IPS-18a (cell line): ENCODE data around the gene MPL.
A peak's percentile ranks its signal among the peaks of the same experiment; 100 is the strongest.

ENCODE experiments used
- H3K27ac ChIP-seq: one replicate; pipeline ENCODE4 v1.5.1; 2013; ENCODE audit warnings: low read length
- H3K27me3 ChIP-seq: one replicate; pipeline ENCODE4 v1.6.1; 2013; ENCODE audit warnings: mild to moderate bottlenecking, low read length; ENCODE audit not compliant: control insufficient read depth, insufficient read depth
- H3K36me3 ChIP-seq: one replicate; pipeline ENCODE4 v1.6.1; 2013; ENCODE audit warnings: low read depth, low read length; ENCODE audit not compliant: control insufficient read depth
- H3K4me1 ChIP-seq: one replicate; pipeline ENCODE4 v1.6.1; 2013; ENCODE audit warnings: low read depth, low read length; ENCODE audit not compliant: control insufficient read depth
- H3K4me3 ChIP-seq: one replicate; pipeline ENCODE4 v1.5.1; 2013; ENCODE audit warnings: low read length
- H3K9ac ChIP-seq: one replicate; pipeline ENCODE4 v1.6.1; 2013; ENCODE audit warnings: mild to moderate bottlenecking, low read length, moderate library complexity
- H3K9me3 ChIP-seq: one replicate; pipeline ENCODE4 v1.6.1; 2013; ENCODE audit warnings: low read depth, low read length; ENCODE audit not compliant: control insufficient read depth

MPL gene

DNA sequence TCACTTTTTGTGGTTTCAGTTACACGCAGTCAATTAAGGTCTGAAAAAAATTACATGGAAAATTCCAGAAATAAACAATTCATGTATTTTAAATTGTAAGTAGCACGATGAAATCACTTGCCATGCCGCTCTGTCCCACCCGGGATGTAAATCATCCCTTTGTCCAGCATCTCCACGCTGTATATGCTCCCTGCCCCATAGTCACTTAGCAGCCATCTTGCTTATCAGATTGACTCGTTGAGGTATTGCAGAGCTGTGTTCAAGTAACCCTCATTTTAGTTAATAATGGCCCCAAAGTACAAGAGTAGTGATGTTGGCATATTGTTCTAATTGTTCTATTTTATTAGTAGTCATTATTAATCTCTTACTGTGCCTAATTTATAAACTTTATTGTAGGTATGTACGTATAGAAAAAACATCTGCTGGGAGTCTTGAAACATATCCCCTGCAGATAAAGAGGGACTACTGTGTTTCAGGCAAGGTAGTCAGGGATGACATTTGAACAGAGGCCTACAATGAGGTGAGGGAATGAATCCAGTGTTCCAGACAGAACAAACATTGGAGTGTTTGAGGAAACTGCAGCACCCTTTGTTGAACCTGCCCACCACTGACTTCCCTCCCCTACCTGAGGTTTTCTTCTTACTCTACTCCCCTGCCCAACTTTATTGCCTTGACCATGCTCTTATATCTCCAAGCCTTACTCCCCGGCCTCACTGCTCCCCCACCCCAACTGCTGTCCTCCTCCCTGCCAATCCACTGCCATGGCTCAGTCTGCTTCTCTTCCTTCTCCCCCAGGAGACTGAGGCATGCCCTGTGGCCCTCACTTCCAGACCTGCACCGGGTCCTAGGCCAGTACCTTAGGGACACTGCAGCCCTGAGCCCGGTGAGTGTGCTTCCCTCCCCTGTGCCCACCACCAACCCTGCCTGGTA, 14.1 kb downstream of the MPL start:
- no peak overlapping the region for H3K27ac ChIP-seq
- H3K4me3 ChIP-seq: no peak overlapping the region
- no peaks in the 10 kb centered on the region for H3K9me3 ChIP-seq
- no peaks in the 10 kb centered on the region for H3K36me3 ChIP-seq
- no peak overlapping the region for H3K9ac ChIP-seq
- H3K4me1 ChIP-seq: peaks cover 8% of the 10 kb centered on the region
- peaks cover 15% of the 10 kb centered on the region for H3K27me3 ChIP-seq

DNA sequence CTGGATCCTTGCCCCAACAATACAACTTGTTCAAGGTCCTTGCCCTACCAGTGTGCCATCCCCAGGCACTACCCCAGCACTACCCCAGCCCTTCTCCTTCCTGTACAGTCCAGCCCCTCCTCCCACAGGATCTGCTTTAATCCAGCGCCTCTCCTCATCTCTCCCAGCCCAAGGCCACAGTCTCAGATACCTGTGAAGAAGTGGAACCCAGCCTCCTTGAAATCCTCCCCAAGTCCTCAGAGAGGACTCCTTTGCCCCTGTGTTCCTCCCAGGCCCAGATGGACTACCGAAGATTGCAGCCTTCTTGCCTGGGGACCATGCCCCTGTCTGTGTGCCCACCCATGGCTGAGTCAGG, 14.7 kb downstream of the MPL start:
- Histone ChIP-seq H3K36me3 (no peaks in the 10 kb centered on the region), H3K9me3 (no peaks in the 10 kb centered on the region), H3K4me3 (no peak overlapping the region), H3K27me3 (peaks cover 10% of the 10 kb centered on the region), H3K27ac (no peak overlapping the region), H3K4me1 (peaks cover 8% of the 10 kb centered on the region), H3K9ac (no peak overlapping the region)

DNA sequence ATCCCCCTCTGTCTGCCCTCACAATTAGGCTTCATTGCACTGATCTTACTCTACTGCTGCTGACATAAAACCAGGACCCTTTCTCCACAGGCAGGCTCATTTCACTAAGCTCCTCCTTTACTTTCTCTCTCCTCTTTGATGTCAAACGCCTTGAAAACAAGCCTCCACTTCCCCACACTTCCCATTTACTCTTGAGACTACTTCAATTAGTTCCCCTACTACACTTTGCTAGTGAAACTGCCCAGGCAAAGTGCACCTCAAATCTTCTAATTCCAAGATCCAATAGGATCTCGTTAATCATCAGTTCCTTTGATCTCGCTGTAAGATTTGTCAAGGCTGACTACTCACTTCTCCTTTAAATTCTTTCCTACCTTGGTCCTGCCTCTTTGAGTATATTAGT, 15.3 kb downstream of the MPL start:
- no peaks in the 10 kb centered on the region for H3K9me3 ChIP-seq
- H3K4me3 ChIP-seq: no peak overlapping the region
- H3K4me1 ChIP-seq: peaks cover 10% of the 10 kb centered on the region
- H3K36me3 ChIP-seq: no peaks in the 10 kb centered on the region
- no peak overlapping the region for H3K9ac ChIP-seq
- peaks cover 5% of the 10 kb centered on the region for H3K27me3 ChIP-seq
- H3K27ac ChIP-seq: no peak overlapping the region

DNA sequence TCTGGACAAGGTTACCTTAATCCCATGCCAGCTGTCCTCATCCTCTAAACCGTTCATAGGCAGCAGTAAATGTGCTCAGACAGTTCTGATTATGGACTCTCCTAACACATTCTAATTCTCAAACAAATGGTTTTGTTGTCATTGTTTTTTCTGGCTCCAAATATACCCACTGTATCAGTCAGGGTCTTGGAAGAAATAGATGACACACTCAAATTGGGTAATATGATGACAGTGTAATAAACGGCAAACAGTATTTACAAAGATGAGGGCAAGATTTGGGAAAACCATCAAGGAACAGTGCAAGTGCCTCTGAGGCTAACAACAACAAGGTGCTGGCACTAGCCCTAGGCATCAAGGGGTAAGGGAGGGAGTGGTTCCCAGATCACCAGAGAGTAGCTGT, 16.9 kb downstream of the MPL start:
- no peaks in the 10 kb centered on the region for H3K27me3 ChIP-seq
- H3K9me3 ChIP-seq: no peaks in the 10 kb centered on the region
- no peak overlapping the region for H3K4me3 ChIP-seq
- no peaks in the 10 kb centered on the region for H3K36me3 ChIP-seq
- H3K4me1 ChIP-seq: peaks cover 8% of the 10 kb centered on the region
- no peak overlapping the region for H3K9ac ChIP-seq
- no peak overlapping the region for H3K27ac ChIP-seq

DNA sequence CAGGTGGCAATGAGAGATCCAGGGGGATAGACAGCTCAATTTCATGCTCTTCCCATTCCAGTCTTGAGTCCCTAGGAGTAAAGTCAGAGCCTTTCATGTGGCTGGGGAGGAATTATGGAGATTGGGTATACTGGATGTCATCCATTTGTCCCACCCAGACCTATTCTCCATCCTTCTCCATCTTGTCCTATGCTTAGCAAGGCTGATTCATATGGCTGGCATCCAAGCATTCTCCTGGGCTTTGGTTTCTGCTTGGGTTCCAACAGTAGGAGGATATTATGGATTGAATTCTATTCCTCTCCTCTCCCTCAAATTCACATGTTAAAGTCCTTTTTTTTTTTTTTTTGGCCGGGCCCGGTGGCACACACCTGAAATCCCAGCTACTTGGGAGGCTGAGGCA, 17.3 kb downstream of the MPL start:
- H3K27me3 ChIP-seq: no peaks in the 10 kb centered on the region
- no peak overlapping the region for H3K4me3 ChIP-seq
- no peaks in the 10 kb centered on the region for H3K9me3 ChIP-seq
- no peak overlapping the region for H3K27ac ChIP-seq
- H3K36me3 ChIP-seq: peaks cover 3% of the 10 kb centered on the region
- peaks cover 11% of the 10 kb centered on the region for H3K4me1 ChIP-seq
- no peak overlapping the region for H3K9ac ChIP-seq

DNA sequence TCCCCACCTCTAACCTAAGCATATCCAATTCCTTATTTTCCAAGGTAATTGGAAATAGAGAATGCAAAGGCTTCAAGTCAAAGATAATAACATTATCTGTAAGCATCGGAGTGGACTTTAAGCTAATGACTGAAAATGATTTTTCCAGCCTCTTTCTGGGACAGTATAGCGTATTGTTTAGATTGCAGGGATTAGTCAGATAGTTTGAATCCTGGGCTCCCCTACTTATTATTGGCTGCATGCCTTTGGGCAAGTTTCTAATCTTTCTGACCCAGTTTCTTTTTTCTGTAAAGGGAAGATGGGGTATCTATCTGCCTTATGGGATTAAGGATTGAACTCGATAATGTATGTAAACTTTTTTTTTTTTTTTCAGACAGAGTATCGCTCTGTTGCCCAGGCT, 19.6 kb downstream of the MPL start:
- Histone ChIP-seq H3K9me3 (no peaks in the 10 kb centered on the region), H3K9ac (no peak overlapping the region), H3K27ac (no peak overlapping the region), H3K4me1 (peaks cover 15% of the 10 kb centered on the region), H3K36me3 (peaks cover 26% of the 10 kb centered on the region), H3K27me3 (no peaks in the 10 kb centered on the region), H3K4me3 (no peak overlapping the region)

DNA sequence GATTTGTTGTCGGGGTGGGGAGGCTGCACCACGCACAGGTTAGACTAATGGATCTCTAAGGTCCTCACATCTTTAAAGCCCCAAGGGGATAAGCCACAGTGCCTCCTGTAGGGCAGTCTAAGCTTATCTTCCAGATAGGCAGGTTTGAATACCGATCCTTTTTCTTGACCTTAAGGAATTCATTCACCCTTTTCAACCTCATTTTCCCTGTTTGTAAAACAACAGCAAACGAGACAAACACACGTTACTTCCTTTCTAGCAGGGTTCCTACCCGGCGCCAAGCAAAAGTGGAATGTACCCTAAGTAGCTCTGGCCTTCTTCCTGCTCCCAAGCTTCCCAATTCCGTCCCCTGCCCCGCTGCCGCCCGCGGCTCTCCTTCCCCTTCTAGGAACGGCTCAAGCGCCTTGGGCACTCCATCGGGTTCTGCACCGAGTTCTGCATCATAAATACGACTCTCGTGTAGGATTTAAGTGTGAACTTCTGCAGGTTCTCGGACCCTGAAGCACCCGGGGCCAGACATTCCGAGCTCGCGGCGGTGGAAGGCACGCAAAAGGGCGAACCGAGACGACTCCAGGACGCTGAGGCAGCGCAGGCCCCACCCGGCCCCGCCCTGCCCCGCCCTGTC, 20.6 kb downstream of the MPL start:
- H3K9me3 ChIP-seq: no peaks in the 10 kb centered on the region
- H3K27me3 ChIP-seq: no peaks in the 10 kb centered on the region
- peaks cover 34% of the 10 kb centered on the region for H3K36me3 ChIP-seq
- peak overlapping the region; percentile 89 for H3K9ac ChIP-seq
- peak overlapping the region; percentile 87 for H3K27ac ChIP-seq
- peaks cover 15% of the 10 kb centered on the region for H3K4me1 ChIP-seq
- peak overlapping the region; percentile 81 for H3K4me3 ChIP-seq

DNA sequence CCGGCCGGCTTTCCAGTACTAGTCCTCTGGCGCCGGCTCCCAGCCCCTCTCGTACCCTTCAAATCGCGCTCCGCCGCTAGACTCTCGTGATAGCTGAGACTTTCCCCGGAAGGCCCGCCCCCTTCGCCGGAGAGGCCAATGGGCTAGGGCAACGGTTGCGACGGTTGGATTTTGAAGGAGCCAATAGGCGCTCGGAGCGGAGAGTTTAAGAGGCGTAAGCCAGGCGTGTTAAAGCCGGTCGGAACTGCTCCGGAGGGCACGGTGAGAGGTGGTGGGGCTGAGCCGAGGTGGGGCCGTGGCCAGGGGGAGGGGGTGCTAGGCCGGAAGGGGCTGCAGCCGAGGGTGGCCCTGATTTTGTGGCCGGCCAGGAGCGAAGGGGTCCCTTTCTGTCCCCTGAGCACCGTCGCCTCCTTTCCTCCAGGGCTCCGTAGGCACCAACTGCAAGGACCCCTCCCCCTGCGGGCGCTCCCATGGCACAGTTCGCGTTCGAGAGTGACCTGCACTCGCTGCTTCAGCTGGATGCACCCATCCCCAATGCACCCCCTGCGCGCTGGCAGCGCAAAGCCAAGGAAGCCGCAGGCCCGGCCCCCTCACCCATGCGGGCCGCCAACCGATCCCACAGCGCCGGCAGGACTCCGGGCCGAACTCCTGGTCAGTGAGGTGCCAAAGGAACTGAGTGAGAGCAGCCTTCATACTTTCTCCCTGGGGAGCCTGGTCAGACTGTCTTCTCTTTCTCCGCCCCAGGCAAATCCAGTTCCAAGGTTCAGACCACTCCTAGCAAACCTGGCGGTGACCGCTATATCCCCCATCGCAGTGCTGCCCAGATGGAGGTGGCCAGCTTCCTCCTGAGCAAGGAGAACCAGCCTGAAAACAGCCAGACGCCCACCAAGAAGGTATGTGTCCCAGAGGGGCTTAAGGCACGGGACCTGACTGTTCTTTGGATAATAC, 21.4 kb downstream of the MPL start, which contains the start of gene CDC20:
Gene CDC20, plus strand, starts transcription at position 236 of the 948 bp plus-strand sequence. Its CDS starts 235 bp downstream, at position 471.
- Histone ChIP-seq H3K9ac (peak within 1 kb of the TSS; percentile 89), H3K27me3 (no peaks in the 10 kb centered on the region), H3K4me1 (peaks cover 15% of the 10 kb centered on the region), H3K4me3 (peak within 1 kb of the TSS; percentile 86), H3K9me3 (no peaks in the 10 kb centered on the region), H3K27ac (peak within 1 kb of the TSS; percentile 87), H3K36me3 (peaks cover 34% of the 10 kb centered on the region)

DNA sequence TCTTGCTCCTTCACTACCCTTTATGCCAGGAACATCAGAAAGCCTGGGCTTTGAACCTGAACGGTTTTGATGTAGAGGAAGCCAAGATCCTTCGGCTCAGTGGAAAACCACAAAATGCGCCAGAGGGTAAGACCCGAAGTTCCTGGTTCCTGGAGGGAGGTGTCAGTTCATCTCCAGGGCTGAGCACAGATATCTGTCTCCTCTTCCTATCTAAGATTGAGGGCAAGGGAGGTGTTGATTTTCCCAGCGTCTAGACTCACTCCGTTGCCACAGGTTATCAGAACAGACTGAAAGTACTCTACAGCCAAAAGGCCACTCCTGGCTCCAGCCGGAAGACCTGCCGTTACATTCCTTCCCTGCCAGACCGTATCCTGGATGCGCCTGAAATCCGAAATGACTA, 22.1 kb downstream of the MPL start:
- peaks cover 34% of the 10 kb centered on the region for H3K36me3 ChIP-seq
- H3K27ac ChIP-seq: no peak overlapping the region
- peaks cover 15% of the 10 kb centered on the region for H3K4me1 ChIP-seq

DNA sequence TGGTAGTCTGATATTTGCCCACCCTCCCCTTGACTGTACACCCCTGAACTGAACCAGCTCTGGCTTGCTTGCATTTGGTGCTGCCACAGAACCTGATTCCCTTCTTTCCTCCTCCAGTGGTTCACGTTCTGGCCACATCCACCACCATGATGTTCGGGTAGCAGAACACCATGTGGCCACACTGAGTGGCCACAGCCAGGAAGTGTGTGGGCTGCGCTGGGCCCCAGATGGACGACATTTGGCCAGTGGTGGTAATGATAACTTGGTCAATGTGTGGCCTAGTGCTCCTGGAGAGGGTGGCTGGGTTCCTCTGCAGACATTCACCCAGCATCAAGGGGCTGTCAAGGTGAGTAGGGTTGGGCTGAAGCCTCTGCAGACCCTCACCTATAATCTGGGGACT, 23.0 kb downstream of the MPL start:
- H3K4me3 ChIP-seq: peak overlapping the region; percentile 86
- H3K36me3 ChIP-seq: peaks cover 34% of the 10 kb centered on the region
- no peak overlapping the region for H3K9ac ChIP-seq
- H3K27me3 ChIP-seq: no peaks in the 10 kb centered on the region
- H3K27ac ChIP-seq: no peak overlapping the region
- no peaks in the 10 kb centered on the region for H3K9me3 ChIP-seq
- H3K4me1 ChIP-seq: peaks cover 15% of the 10 kb centered on the region

More for the DNA sequence above, 22.1 kb downstream of the MPL start:
- Histone ChIP-seq H3K4me3 (peak overlapping the region; percentile 86), H3K9ac (peak overlapping the region; percentile 86), H3K27me3 (no peaks in the 10 kb centered on the region), H3K9me3 (no peaks in the 10 kb centered on the region)

DNA sequence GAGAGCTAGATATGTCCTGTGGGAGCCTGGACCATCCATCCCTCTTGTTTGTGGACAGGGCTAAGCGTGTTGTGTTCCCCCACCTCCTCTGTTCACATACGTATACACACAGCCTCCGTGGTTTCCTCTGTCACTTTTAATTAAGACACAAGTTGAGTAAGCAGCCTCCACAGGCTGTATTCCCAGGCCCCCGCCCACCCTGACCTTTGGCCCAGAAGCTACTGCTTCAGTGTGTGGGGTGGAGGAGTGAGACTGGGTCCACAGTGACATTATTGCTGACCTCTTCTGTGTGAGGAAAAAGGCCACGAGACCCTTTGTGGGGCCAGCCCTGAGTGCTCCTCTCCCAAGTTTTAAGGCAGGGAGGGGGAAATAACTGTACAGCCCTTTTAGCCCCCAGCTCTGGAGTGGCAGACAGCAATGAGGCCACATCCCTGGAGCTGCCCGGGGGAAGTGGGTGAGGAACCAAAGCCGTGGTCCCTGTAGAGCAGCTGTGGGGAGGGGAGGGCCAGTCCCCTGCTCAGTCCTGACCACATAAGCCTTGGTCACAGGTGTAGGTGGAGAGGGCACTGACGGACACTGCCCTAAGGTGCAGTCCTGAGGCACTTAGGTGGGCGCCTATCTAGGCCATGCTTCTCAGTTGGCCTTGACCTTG, 25.8 kb downstream of the MPL start:
- Histone ChIP-seq H3K9ac (no peak overlapping the region), H3K27me3 (no peaks in the 10 kb centered on the region), H3K36me3 (peaks cover 34% of the 10 kb centered on the region), H3K4me1 (peaks cover 25% of the 10 kb centered on the region), H3K9me3 (no peaks in the 10 kb centered on the region), H3K4me3 (no peak overlapping the region), H3K27ac (no peak overlapping the region)
